Activated naive CD4-positive, alpha-beta T cell treated with Interleukin-2 at 50 U/mL for 16 hours (primary cell): ENCODE results near the gene FXYD2.
A peak's percentile ranks its signal among the peaks of the same experiment; 100 is the strongest.

Experiments
- DNase-seq: peaks from one replicate; pipeline ENCODE4 v3.0.0-alpha.2; 2020

FXYD2 gene

GRCh38 chr11:117857734-117858414, 33.3 kb upstream of the FXYD2 start:
- DNase-seq = no peak

GRCh38 chr11:117855912-117856651, 31.5 kb upstream of the FXYD2 start:
- DNase-seq = no peak

- no peak for DNase-seq
Observed at GRCh38 chr11:117855186-117855845, 30.8 kb upstream of the FXYD2 start.

- DNase-seq = no peak
Observed at GRCh38 chr11:117852309-117852708, 27.8 kb upstream of the FXYD2 start.

- no peak for DNase-seq
Observed at GRCh38 chr11:117851852-117852251, 27.3 kb upstream of the FXYD2 start.

- no peak for DNase-seq
Observed at GRCh38 chr11:117851106-117851505, 26.6 kb upstream of the FXYD2 start.

GRCh38 chr11:117849781-117850414, 25.4 kb upstream of the FXYD2 start:
- no peak for DNase-seq

- peak; percentile 84 for DNase-seq
Observed at GRCh38 chr11:117843666-117844484, 19.3 kb upstream of the FXYD2 start.

- DNase-seq = no peak
Observed at GRCh38 chr11:117842131-117842941, 17.8 kb upstream of the FXYD2 start.

- DNase-seq = no peak
Observed at GRCh38 chr11:117841551-117842031, 17.0 kb upstream of the FXYD2 start.

GRCh38 chr11:117840881-117841550, 16.5 kb upstream of the FXYD2 start:
- DNase-seq = no peak

GRCh38 chr11:117839936-117840813, 15.6 kb upstream of the FXYD2 start:
- DNase-seq = no peak

- DNase-seq = no peak
Observed at GRCh38 chr11:117839380-117839881, 14.9 kb upstream of the FXYD2 start.

- DNase-seq = no peak
Observed at GRCh38 chr11:117838901-117839300, 14.4 kb upstream of the FXYD2 start.

- no peak for DNase-seq
Observed at GRCh38 chr11:117837791-117838190, 13.2 kb upstream of the FXYD2 start.

- DNase-seq = no peak
Observed at GRCh38 chr11:117837070-117837776, 12.7 kb upstream of the FXYD2 start.

- DNase-seq = no peak
Observed at GRCh38 chr11:117836077-117836960, 11.8 kb upstream of the FXYD2 start.

- DNase-seq = no peak
Observed at GRCh38 chr11:117835576-117835975, 11.0 kb upstream of the FXYD2 start.
